Uterus (tissue), 4 donors: ENCODE results near the gene POU2F3. TPM values are rescaled to one million over a fixed set of nuclear protein-coding genes. Genes with fewer than 3 reads are reported as not detected.

Experiments
- DNase-seq, 2 donors: peaks; one replicate each; pipeline ENCODE4 v3.0.0-alpha.2; 2019 to 2020
- H3K27ac ChIP-seq, 2 donors: fragments of 200-600 bp; sonication (generic); 1 replicate in 1 of 2; 2 replicates in 1 of 2; pipeline ENCODE4 v1.5.1; 2016 to 2018
- H3K27me3 ChIP-seq, 2 donors: fragments of 200-600 bp; sonication (generic); one replicate each; pipeline ENCODE4 v1.5.1; 2018 to 2019; ENCODE audit warnings: control low read depth in 1 of 2
- H3K36me3 ChIP-seq, 2 donors: fragments of 200-600 bp; sonication (generic); one replicate each; pipeline ENCODE4 v1.5.1; 2019; ENCODE audit warnings: control low read depth in 1 of 2
- H3K4me1 ChIP-seq, 2 donors: fragments of 200-600 bp; sonication (generic); one replicate each; pipeline ENCODE4 v1.5.1; 2018 to 2019; ENCODE audit warnings: control low read depth in 1 of 2
- H3K4me3 ChIP-seq, 2 donors: fragments of 200-600 bp; sonication (generic); 1 replicate in 1 of 2; 2 replicates in 1 of 2; pipeline ENCODE4 v1.5.1; 2018 to 2019; ENCODE audit warnings: mild to moderate bottlenecking in 1 of 2
- H3K9me3 ChIP-seq, 2 donors: fragments of 200-600 bp; sonication (generic); one replicate each; pipeline ENCODE4 v1.5.1; 2019; ENCODE audit warnings: control low read depth in 1 of 2
- POLR2A ChIP-seq, 2 donors: fragments of 450-650 bp; IDR thresholded peaks; one replicate each; pipeline ENCODE4 v1.6.1; 2016; ENCODE audit warnings: antibody characterized with exemption in 2 of 2, mild to moderate bottlenecking in 1 of 2, moderate library complexity in 1 of 2
- intact Hi-C: fragments of 100-400 bp; cut with DNase I; formaldehyde crosslinking; loops from one replicate; pipeline ENCODE4 v1.15.1; 2023; ENCODE audit warnings: low total_unique reads
- total RNA-seq, 4 donors: library from RNA; depleted of rRNA in 3 of 4; stranded (reverse); fragments of >200 nt in 3 of 4; gene quantifications; one replicate each; pipeline versions ENCODE4 v1.1.0 to v1.2.4, GENCODE V29; 2014 to 2023
- TF ChIP-seq, protein P1 (sequence below), 4 experiments: fragments of 200-600 bp in 2 of 4; fragments of 450-650 bp in 2 of 4; sonication (generic) in 2 of 4; IDR thresholded peaks; one replicate each; pipeline ENCODE4 v1.5.1; 2016 to 2019; ENCODE audit warnings: antibody characterized with exemption in 4 of 4, mild to moderate bottlenecking in 2 of 4, moderate library complexity in 1 of 4
- donor health status: DM: yes; HTN: yes; CAD: no.

Gene POU2F3
- total RNA-seq, 4 donors from 2014 or later: 0.85 TPM; not detected in 3

DNA sequence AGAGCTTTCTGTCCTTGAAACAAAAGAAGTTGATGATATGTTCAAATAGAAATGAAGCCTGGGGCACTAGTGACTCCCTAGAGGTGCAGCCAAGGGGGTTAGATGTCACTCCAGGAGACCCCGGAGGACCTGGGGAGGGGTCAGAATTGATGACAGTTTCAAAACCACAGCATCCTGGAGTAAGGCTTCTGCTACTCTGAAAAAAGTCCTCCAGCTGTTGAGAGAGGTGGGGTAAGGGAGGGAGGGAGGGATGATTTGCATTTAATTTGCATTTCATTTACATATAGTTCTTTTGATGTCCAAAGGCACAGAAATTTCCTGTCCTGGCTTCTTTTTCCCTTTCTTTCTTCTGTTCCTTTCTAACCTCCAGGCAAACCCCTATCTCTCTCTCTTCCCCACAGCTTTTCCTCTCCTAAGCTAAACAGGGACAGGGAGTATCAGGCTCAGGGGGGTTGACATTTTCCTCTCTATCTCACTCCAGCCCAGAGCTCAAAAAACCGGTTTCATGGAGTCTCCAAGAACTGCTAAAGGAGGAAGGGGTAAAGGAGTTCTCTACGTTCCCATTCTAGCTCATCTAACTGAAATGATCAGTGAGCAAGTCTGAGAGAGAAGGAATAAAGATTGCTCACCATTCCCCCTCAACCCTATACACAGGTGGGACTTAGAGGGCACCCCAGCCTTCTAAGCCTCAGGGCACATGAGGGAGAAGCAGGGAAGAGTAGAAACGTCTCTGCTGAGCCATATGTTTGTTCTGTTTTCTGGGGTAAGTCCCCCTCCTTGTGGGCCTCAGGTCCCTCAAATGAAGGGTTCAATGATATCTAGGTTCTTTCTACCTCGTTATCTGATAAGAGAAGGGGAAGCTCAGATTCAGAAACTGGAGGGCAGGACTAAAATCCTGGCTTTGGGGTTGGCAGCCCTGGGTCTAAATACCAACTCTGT lies 3.5 kb upstream of the POU2F3 start:
- Histone ChIP-seq H3K27me3 (peaks cover 0 to 12% of the 10 kb centered on the region in 2 donors), H3K4me3 (no peak overlapping the region), H3K27ac (no peak overlapping the region), H3K4me1 (peaks cover 0 to 4% of the 10 kb centered on the region in 2 donors), H3K36me3 (no peaks in the 10 kb centered on the region), H3K9me3 (no peaks in the 10 kb centered on the region)
- no peak for DNase-seq
- TF ChIP-seq, protein P1, sequence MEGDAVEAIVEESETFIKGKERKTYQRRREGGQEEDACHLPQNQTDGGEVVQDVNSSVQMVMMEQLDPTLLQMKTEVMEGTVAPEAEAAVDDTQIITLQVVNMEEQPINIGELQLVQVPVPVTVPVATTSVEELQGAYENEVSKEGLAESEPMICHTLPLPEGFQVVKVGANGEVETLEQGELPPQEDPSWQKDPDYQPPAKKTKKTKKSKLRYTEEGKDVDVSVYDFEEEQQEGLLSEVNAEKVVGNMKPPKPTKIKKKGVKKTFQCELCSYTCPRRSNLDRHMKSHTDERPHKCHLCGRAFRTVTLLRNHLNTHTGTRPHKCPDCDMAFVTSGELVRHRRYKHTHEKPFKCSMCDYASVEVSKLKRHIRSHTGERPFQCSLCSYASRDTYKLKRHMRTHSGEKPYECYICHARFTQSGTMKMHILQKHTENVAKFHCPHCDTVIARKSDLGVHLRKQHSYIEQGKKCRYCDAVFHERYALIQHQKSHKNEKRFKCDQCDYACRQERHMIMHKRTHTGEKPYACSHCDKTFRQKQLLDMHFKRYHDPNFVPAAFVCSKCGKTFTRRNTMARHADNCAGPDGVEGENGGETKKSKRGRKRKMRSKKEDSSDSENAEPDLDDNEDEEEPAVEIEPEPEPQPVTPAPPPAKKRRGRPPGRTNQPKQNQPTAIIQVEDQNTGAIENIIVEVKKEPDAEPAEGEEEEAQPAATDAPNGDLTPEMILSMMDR (IDR thresholded peaks at IDR 0.05): no peak
- TF ChIP-seq POLR2A (IDR thresholded peaks at IDR 0.05): no peak
- intact Hi-C loops: loop anchor here (5.0 kb wide), 1 partner anchor 66 kb away; no protein-coding TSS in a partner anchor

DNA sequence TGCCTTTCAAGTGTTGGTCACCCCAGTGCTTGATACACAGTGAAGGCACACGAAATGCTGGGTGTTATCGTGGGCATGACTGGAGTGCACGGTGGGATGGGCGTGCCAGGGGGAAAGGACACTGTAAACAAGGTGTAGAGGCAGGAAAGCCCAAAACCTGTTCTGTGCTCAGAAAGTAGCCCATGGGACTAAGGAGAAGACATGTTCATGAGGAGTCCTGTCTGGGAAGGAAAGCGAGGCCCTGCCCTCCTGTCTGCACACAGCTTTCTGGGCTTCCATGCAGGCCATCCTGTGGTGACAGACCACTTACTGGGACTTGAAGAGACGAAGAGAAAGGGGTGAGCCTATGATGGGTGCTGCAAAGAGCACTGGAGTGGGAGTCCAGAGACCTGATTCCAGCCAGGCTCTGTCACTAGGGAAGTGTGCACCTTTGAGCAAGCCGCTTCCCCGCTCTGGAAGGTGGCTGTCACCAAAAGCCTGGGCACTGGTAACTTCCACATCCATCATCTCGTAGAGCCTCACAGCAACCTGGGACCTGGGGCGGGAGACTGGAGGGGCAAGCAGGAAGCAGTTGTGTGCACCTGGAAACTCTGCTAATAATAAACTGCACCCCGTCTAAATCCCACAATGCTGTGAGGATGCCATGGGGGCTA lies 846 bp upstream of the POU2F3 start:
- no peak overlapping the region for H3K4me3 ChIP-seq
- no peaks in the 10 kb centered on the region for H3K36me3 ChIP-seq
- H3K27ac ChIP-seq: no peak overlapping the region
- TF ChIP-seq, protein P1 (IDR thresholded peaks at IDR 0.05): no peak
- TF ChIP-seq POLR2A (IDR thresholded peaks at IDR 0.05): no peak
- intact Hi-C loops: loop anchor here (5.0 kb wide), 1 partner anchor 63 kb away; no protein-coding TSS in a partner anchor
- no peaks in the 10 kb centered on the region for H3K9me3 ChIP-seq
- DNase-seq: no peak
- peaks cover 0 to 4% of the 10 kb centered on the region in 2 donors for H3K4me1 ChIP-seq
- H3K27me3 ChIP-seq: peaks cover 0 to 12% of the 10 kb centered on the region in 2 donors

DNA sequence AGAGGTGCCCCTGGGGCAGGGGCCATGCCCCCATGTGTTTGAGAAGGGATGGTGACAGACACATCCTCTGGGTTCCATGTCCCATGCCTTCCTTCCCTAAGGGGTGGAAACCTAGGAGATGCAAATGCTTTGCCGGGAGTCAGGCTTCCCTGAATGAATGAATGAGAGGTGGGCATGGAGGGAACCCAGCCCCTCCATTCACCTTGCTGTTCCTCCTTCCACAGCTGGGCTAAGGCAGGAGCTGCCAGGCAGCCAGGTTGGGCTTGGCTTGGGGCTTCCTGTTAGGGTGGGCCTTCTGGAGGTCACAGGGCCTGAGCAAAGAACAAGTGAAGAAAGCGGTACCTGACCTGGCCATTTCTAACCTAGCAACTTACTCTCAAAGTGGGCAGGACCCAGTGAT lies 926 bp downstream of the POU2F3 start:
- peaks cover 0 to 12% of the 10 kb centered on the region in 2 donors for H3K27me3 ChIP-seq
- no peak overlapping the region for H3K4me3 ChIP-seq
- no peak overlapping the region for H3K27ac ChIP-seq
- H3K36me3 ChIP-seq: no peaks in the 10 kb centered on the region
- TF ChIP-seq, protein P1 (IDR thresholded peaks at IDR 0.05): no peak
- no peak for TF ChIP-seq POLR2A (IDR thresholded peaks at IDR 0.05)
- H3K4me1 ChIP-seq: peaks cover 0 to 4% of the 10 kb centered on the region in 2 donors
- no peak for DNase-seq
- intact Hi-C loops: no loop called here
- no peaks in the 10 kb centered on the region for H3K9me3 ChIP-seq

DNA sequence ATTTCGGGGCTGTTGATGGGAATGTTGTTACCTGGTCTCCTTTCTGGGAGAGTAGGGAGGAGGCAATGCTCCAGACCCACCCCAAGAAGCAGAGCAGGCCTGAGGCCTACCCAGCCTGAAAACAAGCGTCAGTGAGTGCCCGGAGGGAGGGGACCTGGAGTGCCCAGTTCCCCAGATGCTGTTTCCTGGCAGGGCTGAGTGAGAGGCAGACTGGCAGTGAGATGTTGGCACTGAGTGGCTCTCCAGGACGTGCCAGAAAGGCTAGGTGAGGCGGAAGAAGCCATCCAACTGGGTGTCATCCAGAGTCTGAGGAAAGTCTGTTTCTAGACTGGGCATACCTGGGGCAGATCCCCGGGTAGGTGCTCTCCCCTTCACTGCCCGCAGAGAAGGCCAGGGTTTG lies 1.3 kb downstream of the POU2F3 start:
- H3K27ac ChIP-seq: no peak overlapping the region
- no peaks in the 10 kb centered on the region for H3K9me3 ChIP-seq
- H3K4me3 ChIP-seq: no peak overlapping the region
- peaks cover 0 to 12% of the 10 kb centered on the region in 2 donors for H3K27me3 ChIP-seq
- H3K36me3 ChIP-seq: no peaks in the 10 kb centered on the region
- TF ChIP-seq, protein P1 (IDR thresholded peaks at IDR 0.05): no peak
- TF ChIP-seq POLR2A (IDR thresholded peaks at IDR 0.05): no peak
- DNase-seq: no peak
- H3K4me1 ChIP-seq: peaks cover 0 to 4% of the 10 kb centered on the region in 2 donors
- intact Hi-C loops: no loop called here

DNA sequence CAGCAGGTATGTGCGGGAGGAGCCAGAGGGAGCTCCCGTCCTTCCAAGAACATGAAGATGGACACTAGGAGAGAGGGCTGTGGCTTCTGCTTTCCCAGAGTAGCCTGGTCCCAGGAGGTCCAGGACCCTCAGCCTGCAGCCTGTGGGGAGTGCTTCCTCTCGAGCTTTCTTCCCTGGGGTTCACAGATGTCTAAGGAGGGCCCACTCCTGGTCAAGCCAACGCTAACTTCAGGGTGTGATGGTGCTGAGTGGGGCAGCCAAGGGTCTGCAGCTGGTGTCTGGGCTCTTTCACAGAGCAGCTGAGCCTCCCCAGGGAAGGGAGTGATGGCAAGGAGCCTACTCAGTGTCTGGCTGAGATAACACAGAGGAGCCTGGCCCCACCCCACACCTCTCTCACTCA lies 3.3 kb downstream of the POU2F3 start:
- Histone ChIP-seq H3K27me3 (peaks cover 0 to 12% of the 10 kb centered on the region in 2 donors), H3K27ac (no peak overlapping the region), H3K4me3 (no peak overlapping the region), H3K36me3 (no peaks in the 10 kb centered on the region), H3K4me1 (peaks cover 0 to 4% of the 10 kb centered on the region in 2 donors), H3K9me3 (no peaks in the 10 kb centered on the region)
- intact Hi-C loops: no loop called here
- TF ChIP-seq POLR2A (IDR thresholded peaks at IDR 0.05): no peak
- TF ChIP-seq, protein P1 (IDR thresholded peaks at IDR 0.05): no peak
- no peak for DNase-seq
